C4-2B (cell line): ENCODE results near the gene C17orf114.

Experiments
- ZFX ChIP-seq: fragments of 450-650 bp; IDR thresholded peaks from 2 replicates; pipeline ENCODE4 v1.6.1; 2017
- TF ChIP-seq, protein P1 (sequence below): fragments of 450-650 bp; conservative IDR thresholded peaks from 2 replicates; pipeline ENCODE4 v1.5.1; 2017; ENCODE audit warnings: mild to moderate bottlenecking

DNA sequence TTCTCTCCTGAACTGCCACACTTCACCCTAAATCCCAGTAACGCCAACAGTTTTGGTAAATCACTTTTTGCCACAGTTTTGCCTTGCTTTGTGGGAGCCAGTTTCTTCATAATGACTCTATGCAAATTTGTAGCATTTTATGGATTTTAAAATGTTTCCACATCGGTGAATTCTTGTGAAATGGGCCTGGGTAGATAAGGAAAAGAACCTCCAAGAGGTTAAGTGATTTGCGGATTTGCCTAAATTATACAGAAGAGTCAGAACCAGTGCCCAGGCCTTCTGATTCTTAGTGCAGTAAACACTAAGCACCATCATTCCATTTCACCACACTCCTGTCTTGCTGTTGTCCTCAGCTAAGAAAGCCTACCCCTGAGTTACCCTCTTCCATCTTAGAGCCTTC is 49.0 kb upstream of the C17orf114 start:
- TF ChIP-seq, protein P1, sequence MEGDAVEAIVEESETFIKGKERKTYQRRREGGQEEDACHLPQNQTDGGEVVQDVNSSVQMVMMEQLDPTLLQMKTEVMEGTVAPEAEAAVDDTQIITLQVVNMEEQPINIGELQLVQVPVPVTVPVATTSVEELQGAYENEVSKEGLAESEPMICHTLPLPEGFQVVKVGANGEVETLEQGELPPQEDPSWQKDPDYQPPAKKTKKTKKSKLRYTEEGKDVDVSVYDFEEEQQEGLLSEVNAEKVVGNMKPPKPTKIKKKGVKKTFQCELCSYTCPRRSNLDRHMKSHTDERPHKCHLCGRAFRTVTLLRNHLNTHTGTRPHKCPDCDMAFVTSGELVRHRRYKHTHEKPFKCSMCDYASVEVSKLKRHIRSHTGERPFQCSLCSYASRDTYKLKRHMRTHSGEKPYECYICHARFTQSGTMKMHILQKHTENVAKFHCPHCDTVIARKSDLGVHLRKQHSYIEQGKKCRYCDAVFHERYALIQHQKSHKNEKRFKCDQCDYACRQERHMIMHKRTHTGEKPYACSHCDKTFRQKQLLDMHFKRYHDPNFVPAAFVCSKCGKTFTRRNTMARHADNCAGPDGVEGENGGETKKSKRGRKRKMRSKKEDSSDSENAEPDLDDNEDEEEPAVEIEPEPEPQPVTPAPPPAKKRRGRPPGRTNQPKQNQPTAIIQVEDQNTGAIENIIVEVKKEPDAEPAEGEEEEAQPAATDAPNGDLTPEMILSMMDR: no peak
- TF ChIP-seq ZFX: no peak
